ENCODE measurements around the gene MSMP. TPM values are rescaled to one million over a fixed set of nuclear protein-coding genes. Genes with fewer than 3 reads are reported as not detected.
A peak's percentile ranks its signal among the peaks of the same experiment; 100 is the strongest.

The MSMP gene
- total and polyA plus RNA-seq, 9 of the 15 experiments (the other 6 are each of a cell fraction or from before 2014, with no cell fraction given): 0.60 TPM; not detected in 8

GRCh38 chr9:35732185-35732799 is 21.8 kb downstream of the MSMP start, which contains the start of the genes CREB3 and TLN1 (continued):
- TF ChIP-seq CHD7 (IDR thresholded peaks at IDR 0.05; ENCODE audit: low read depth, low read length) (no peak), TFAM (CRISPR knock-in tag; conservative IDR thresholded peaks at IDR 0.05) (no peak), U2AF2 (optimal IDR thresholded peaks at IDR 0.05; ENCODE audit: low read depth, low read length) (no peak), ELK3 (CRISPR knock-in tag; IDR thresholded peaks at IDR 0.05) (no peak), ZNF274 (IDR thresholded peaks at IDR 0.05; ENCODE audit: borderline replicate concordance, low read depth, low read length) (no peak), ZNF77 (CRISPR knock-in tag; IDR thresholded peaks at IDR 0.05) (no peak), NCOR1 (IDR thresholded peaks at IDR 0.05) (no peak; the same call in 1 of the 2 replicates), CHD4 (IDR thresholded peaks at IDR 0.05; ENCODE audit: insufficient read depth, insufficient replicate concordance, low read depth, low read length, poor library complexity, severe bottlenecking) (no peak), BMI1 (IDR thresholded peaks at IDR 0.05; ENCODE audit: low read length) (no peak), SOX6 (IDR thresholded peaks at IDR 0.05) (peak; percentile 70), RNF219 (CRISPR knock-in tag; IDR thresholded peaks at IDR 0.05) (no peak)
- TF ChIP-seq, protein P1, sequence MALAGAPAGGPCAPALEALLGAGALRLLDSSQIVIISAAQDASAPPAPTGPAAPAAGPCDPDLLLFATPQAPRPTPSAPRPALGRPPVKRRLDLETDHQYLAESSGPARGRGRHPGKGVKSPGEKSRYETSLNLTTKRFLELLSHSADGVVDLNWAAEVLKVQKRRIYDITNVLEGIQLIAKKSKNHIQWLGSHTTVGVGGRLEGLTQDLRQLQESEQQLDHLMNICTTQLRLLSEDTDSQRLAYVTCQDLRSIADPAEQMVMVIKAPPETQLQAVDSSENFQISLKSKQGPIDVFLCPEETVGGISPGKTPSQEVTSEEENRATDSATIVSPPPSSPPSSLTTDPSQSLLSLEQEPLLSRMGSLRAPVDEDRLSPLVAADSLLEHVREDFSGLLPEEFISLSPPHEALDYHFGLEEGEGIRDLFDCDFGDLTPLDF (CRISPR knock-in tag; IDR thresholded peaks at IDR 0.05): no peak

Measured in K562 (cell line).